ENCODE data around the gene TNIK.

DNA sequence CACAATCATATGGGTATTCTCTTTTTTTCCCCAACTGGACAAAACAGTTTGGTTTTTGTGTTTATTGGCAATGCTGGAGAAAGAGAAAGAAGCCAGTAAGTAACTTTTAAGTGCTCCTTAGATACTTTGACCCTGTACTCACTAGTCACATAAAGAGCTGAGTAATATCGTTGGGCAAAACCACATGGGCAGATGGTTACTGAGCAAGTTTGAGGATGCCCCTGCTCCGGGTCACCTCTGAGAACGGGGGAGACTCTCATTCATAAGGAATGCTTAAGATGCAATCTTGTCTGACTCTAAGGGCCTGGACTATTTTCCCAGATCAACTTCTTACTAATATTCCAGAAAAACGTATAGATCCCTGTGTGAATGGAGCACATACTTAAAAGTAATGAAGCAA, 327.3 kb downstream of the TNIK start:
- TF ChIP-seq, protein P1, sequence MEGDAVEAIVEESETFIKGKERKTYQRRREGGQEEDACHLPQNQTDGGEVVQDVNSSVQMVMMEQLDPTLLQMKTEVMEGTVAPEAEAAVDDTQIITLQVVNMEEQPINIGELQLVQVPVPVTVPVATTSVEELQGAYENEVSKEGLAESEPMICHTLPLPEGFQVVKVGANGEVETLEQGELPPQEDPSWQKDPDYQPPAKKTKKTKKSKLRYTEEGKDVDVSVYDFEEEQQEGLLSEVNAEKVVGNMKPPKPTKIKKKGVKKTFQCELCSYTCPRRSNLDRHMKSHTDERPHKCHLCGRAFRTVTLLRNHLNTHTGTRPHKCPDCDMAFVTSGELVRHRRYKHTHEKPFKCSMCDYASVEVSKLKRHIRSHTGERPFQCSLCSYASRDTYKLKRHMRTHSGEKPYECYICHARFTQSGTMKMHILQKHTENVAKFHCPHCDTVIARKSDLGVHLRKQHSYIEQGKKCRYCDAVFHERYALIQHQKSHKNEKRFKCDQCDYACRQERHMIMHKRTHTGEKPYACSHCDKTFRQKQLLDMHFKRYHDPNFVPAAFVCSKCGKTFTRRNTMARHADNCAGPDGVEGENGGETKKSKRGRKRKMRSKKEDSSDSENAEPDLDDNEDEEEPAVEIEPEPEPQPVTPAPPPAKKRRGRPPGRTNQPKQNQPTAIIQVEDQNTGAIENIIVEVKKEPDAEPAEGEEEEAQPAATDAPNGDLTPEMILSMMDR (conservative IDR thresholded peaks at IDR 0.05; ENCODE audit: low read length), result no peak
- TF ChIP-seq EZH2phosphoT487 (IDR thresholded peaks at IDR 0.05; ENCODE audit: borderline replicate concordance), result no peak

Measured in Loucy (cell line).